Right forelimb (tissue), 1 donor: ENCODE measurements around the gene ARL4D.

ENCODE experiments used
- DNase-seq: peaks from one replicate; pipeline ENCODE4 v3.0.0-alpha.2; 2018

Gene ARL4D

GRCh38 chr17:43430936-43431713 lies 32.3 kb downstream of the ARL4D start:
- DNase-seq: no peak

- no peak for DNase-seq
These were observed 33.1 kb downstream of the ARL4D start for GRCh38 chr17:43431714-43432523.

- DNase-seq: no peak
These were observed 36.1 kb downstream of the ARL4D start for GRCh38 chr17:43434902-43435319.

DNA sequence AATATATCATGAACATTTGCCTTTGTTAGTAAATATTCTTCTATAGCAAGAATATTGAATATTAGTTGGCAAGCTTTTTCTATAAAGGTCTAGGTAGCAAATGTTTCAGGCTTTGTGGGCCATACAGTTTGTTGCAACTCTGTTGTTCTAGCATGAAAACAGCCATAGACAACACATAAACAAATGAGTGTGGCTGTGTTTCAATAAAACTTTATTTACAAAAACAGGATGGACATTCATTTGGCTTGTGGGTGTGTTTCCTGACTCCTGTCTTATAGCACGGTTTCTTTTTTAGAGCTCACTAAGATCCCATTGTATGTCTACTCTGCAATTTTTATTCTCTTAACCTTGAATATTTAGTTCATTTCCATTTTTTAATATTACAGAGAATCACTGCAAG lies 39.0 kb downstream of the ARL4D start:
- DNase-seq: no peak

DNA sequence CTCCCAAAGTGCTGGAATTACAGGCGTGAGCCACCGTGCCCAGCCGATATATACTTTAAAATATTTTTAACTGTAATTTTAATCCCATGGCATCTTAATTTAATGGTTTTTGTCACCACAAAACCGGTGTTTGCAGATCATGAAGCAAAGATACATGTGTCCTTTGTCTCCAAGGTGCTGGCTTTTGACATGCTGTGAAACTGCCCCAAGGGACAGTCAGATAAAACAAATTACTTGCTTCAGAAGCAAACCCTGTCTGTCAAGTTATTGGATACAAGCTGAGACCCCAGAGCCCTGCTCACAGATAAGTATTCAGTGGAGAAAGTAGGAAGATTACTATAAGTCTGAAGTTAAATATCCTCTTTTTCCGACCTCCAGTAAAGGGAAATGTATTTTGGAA lies 39.8 kb downstream of the ARL4D start:
- no peak for DNase-seq

DNA sequence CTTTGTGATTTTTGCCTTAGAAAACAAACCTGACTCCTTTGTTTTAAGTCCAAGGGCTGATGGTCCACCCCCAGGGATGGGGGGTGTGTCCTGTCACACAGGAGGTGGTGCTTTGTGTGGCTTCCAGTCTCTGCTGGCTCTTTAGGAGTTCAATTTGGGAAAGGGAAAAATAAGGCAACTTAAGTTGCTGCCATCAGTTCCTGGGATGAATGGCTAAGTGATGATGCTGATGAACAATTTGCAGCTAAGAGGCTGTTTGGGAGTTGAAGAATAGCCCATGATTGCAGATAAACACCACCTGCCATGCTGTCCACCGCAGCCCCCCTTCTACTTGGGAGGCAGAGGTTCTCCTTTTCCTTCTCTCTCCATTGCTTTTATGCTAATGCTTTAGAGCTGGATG lies 40.2 kb downstream of the ARL4D start:
- no peak for DNase-seq

DNA sequence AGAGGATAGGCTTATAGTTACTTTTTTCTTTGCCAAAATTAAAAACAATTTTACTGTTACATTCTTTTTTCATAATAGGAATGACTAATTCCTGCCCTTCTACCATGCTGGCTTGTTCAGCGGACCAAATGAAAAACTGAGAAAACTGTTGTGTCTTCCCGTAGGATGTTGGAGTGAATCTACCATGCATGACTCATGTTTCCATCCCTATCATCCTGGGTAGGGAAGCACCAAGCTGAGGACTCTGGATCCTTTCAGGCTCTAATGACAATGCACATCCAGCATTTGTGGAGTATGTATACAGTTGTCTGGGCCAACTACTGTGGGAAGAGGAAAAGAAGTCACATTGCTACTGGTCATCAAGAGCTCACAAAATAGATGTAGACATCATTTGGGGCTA lies 43.9 kb downstream of the ARL4D start:
- DNase-seq: no peak

GRCh38 chr17:43443381-43443780 lies 44.6 kb downstream of the ARL4D start:
- no peak for DNase-seq

GRCh38 chr17:43444223-43445008 lies 45.6 kb downstream of the ARL4D start:
- no peak for DNase-seq

- DNase-seq: no peak
These were observed 46.3 kb downstream of the ARL4D start for GRCh38 chr17:43445009-43445589.

DNA sequence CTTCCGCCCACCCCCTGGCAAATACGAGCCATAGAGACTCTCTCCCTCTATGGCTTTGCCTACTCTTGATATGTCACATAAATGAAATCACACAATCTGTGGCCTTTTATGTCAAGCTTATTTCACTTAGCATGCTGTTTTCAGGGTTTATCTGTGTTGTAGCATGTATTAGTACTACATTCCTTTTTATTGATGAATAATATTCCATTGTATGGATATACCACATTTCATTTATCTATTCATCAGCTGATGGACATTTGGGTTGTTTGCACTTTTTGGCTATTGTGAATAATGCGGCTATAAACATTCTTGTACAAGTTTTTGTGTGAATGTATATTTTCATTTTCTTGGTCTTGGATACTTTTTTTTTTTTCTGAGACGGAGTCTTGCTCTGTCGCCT lies 48.0 kb downstream of the ARL4D start:
- no peak for DNase-seq

- DNase-seq: no peak
These were observed 50.1 kb downstream of the ARL4D start for GRCh38 chr17:43448720-43449469.

- DNase-seq: no peak
These were observed 50.9 kb downstream of the ARL4D start for GRCh38 chr17:43449470-43450248.
